Astrocyte (in vitro differentiated cells and primary cell): Measurements from ENCODE around the gene SECISBP2.

Experiments
- EZH2 ChIP-seq: IDR thresholded peaks from 2 replicates; pipeline ENCODE4 v1.6.1; 2012; ENCODE audit warnings: mild to moderate bottlenecking, low read length, inconsistent platforms; ENCODE audit not compliant: insufficient read depth
- TF ChIP-seq, protein P1 (sequence below): IDR thresholded peaks from 2 replicates; pipeline ENCODE4 v1.5.1; 2011; ENCODE audit warnings: low read depth, mild to moderate bottlenecking, inconsistent platforms, low read length, moderate library complexity; ENCODE audit not compliant: insufficient read depth

DNA sequence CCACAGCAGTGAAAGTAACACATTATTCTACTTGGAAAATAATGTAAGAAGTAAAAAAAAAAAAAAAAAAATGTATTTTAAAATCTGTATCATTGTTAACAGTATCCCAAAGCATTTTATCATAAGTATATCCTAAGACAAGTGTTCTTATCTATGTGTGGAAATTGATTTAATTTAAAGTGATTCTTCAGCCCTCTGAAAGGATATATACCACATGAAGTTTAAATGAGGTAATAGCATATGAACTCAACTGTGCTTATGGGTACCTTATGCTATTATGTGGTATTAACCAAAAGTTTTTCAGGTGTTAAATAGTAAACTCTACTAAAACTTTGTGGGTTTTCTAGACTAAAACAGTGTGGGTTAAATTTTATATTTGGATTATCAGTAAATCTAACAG is 2.8 kb upstream of the SECISBP2 start:
- TF ChIP-seq, protein P1, sequence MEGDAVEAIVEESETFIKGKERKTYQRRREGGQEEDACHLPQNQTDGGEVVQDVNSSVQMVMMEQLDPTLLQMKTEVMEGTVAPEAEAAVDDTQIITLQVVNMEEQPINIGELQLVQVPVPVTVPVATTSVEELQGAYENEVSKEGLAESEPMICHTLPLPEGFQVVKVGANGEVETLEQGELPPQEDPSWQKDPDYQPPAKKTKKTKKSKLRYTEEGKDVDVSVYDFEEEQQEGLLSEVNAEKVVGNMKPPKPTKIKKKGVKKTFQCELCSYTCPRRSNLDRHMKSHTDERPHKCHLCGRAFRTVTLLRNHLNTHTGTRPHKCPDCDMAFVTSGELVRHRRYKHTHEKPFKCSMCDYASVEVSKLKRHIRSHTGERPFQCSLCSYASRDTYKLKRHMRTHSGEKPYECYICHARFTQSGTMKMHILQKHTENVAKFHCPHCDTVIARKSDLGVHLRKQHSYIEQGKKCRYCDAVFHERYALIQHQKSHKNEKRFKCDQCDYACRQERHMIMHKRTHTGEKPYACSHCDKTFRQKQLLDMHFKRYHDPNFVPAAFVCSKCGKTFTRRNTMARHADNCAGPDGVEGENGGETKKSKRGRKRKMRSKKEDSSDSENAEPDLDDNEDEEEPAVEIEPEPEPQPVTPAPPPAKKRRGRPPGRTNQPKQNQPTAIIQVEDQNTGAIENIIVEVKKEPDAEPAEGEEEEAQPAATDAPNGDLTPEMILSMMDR: no peak
- TF ChIP-seq EZH2: no peak
